Stimulated activated memory B cell treated with anti-CD40 and anti-IgM and Interleukin-4, amounts not matched to agents 10 μg/mL and 1 μg/mL and 100 μg/mL, for 72 hours (primary cell): ENCODE measurements around the gene DSN1.

Experiments
- ATAC-seq: fragments of 150-1000 bp; cut with Tn5 transposase; 2 replicates; pipeline ENCODE4 v1.10.0; 2021
- H3K27ac Mint-ChIP-seq: one replicate; pipeline ENCODE4 v1.8.0; 2022; ENCODE audit warnings: mild to moderate bottlenecking, mixed read lengths
- H3K27me3 Mint-ChIP-seq: one replicate; pipeline ENCODE4 v1.8.0; 2022; ENCODE audit warnings: mixed read lengths
- H3K36me3 Mint-ChIP-seq: one replicate; pipeline ENCODE4 v1.8.0; 2022; ENCODE audit warnings: mixed read lengths
- H3K4me1 Mint-ChIP-seq: one replicate; pipeline ENCODE4 v1.8.0; 2022; ENCODE audit warnings: mixed read lengths
- H3K4me3 Mint-ChIP-seq: one replicate; pipeline ENCODE4 v1.8.0; 2022; ENCODE audit warnings: mild to moderate bottlenecking, moderate library complexity, mixed read lengths
- H3K9me3 Mint-ChIP-seq: one replicate; pipeline ENCODE4 v1.8.0; 2022; ENCODE audit warnings: mixed read lengths

DSN1 gene

GRCh38 chr20:36703530-36703929, 70.0 kb downstream of the DSN1 start:
- Mint-ChIP-seq H3K27ac (no peak overlapping the region), H3K27me3 (no peaks in the 10 kb centered on the region), H3K4me1 (peaks cover 13% of the 10 kb centered on the region), H3K9me3 (no peaks in the 10 kb centered on the region), H3K4me3 (no peak overlapping the region), H3K36me3 (peaks cover 14% of the 10 kb centered on the region)
- no peak for ATAC-seq
